IPS-NIHi7 (cell line): ENCODE results near the gene CAMTA2.

Experiments
- DNase-seq: peaks from one replicate; pipeline ENCODE4 v3.0.0; 2012; ENCODE audit warnings: mixed read lengths; ENCODE audit errors: extremely low spot score

The CAMTA2 gene

GRCh38 chr17:5002121-5002788, 14.8 kb upstream of the CAMTA2 start:
- DNase-seq, result no peak

DNA sequence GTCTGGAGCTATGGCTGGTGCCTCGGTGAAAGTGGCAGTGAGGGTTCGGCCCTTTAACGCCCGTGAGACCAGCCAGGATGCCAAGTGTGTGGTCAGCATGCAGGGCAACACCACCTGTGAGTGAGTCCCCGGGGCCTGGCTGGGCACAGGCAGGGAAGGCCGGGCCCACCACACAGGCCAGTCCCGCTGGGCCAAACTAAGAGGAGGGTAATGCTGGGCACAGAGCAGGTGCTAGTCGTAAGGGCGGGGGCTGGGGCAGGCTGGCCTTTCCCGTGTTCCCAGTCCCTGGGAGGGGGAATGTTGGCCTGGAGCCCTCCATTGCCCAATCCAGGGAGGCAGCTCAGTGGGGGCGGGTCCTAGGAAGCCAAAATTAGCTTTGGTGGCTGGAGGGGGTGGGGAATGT, 12.8 kb upstream of the CAMTA2 start:
- no peak for DNase-seq

DNA sequence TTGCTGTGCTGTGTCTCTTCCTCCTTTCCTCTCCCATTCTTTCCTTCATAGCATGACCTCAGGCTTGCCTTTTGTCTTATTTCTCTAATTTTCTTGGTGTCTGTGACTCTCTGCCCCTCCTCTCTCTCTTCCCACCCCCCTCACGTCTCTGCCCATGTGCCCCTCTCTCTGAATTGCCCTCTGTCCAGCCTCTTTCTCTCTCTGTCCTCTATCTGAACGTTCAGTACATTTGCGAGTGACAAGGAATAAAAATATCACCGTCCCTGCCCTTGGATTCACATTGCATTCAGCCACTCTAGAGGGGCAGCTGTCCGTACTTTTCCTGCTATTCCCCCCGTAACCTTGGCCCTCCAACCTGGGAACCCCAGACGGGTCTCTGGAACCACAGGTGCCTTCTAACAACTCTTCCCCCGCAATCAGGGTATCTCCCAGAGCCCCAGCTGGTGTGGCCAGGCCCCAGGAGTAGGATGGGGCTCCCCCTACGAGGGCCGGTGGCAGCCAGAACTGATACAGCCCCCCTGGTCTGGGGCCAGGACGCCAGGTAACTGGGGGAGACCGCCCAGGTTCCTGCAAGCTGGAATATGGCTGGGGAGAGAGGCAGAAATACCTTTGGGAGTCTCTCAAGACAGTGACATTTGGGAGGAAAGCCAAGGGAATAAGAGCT, 12.1 kb upstream of the CAMTA2 start:
- no peak for DNase-seq

- peak; percentile 61 for DNase-seq
These were observed 11.4 kb upstream of the CAMTA2 start for GRCh38 chr17:4998732-4999429.

- DNase-seq, result peak; percentile 79
These were observed 10.7 kb upstream of the CAMTA2 start for GRCh38 chr17:4998027-4998731.

- DNase-seq, result peak; percentile 99
These were observed 10.0 kb upstream of the CAMTA2 start, which contains the start of the genes INCA1 and KIF1C for GRCh38 chr17:4997302-4998026. INCA1 (minus strand) TSS chr17:4997522; CDS start chr17:4994437, 3,085 bp downstream. KIF1C (plus strand) TSS chr17:4997950; CDS start chr17:5000247, 2,297 bp downstream.

- DNase-seq, result no peak
These were observed 6.7 kb upstream of the CAMTA2 start for GRCh38 chr17:4994081-4994595.

DNA sequence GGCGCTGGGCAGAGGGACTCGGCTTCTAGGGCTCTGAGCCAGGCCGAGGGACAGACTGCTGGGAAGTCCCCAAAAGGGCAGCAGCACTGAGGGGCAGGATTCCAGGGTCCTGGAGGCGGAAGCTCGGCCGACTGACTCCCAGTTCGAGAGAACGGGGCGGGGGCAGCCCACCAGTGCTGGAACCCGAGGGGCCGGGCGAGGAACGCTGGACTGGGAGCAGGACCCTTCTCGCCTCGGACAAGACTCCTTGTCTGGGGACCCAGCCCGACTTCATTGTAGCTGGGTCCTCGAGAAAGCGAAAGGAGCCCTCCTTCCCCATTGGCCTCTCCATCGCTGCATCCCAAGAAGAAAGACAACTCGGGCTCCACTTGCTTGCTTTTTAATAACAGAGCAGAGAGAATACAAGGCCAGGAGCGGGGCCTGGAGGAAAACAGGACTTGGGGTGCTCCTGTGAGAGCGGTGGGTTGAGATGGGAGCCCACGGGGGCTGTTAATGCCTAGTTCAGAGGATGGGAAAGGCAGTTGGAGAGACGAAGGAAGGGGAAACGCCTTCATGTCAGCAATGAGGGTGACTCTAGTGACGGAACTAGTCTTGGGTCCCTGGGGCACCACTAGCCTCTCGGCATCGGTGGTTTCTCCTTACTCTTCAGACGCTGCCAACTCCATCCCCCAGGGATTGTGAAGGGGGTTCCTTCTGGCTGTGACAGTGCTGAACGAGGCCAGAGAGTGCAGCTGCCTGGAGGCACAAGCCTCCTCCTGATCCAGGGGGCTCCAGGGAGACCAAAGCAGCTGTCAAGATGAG, 492 bp upstream of the CAMTA2 start:
- no peak for DNase-seq

GRCh38 chr17:4986403-4986802, 1.1 kb downstream of the CAMTA2 start:
- DNase-seq, result no peak

GRCh38 chr17:4982305-4982704, 5.2 kb downstream of the CAMTA2 start:
- DNase-seq, result no peak

DNA sequence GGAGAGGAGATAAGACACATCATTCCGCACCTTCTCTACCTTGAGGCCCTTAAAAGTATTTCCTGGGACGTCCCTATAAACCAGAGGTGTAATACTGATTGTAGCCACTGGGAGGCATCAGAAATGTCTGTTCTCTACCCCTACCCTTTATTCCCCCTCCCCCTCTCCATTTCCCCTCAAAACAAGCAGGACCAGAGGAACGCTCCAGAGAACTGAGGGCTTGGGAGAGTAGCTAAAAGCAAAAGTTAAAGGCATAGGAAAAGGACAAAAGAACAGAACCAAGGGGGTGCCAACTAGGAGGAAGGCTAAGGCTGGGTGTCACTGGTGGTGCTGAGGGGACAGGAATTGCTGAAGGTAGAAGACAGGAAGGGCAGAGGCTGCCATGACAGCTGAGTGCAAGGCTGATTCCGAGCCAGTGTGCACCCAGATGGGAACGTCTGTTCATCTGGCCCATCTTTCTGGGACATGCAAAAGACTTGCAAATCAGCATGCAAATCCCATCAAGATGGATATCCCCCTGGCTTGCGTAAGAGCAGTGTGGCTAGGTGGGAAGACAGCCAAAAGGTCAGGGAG, 6.7 kb downstream of the CAMTA2 start:
- peak; percentile 84 for DNase-seq

- DNase-seq, result no peak
These were observed 8.7 kb downstream of the CAMTA2 start for GRCh38 chr17:4978726-4979125.

GRCh38 chr17:4974115-4974670, 13.3 kb downstream of the CAMTA2 start:
- DNase-seq, result no peak

DNA sequence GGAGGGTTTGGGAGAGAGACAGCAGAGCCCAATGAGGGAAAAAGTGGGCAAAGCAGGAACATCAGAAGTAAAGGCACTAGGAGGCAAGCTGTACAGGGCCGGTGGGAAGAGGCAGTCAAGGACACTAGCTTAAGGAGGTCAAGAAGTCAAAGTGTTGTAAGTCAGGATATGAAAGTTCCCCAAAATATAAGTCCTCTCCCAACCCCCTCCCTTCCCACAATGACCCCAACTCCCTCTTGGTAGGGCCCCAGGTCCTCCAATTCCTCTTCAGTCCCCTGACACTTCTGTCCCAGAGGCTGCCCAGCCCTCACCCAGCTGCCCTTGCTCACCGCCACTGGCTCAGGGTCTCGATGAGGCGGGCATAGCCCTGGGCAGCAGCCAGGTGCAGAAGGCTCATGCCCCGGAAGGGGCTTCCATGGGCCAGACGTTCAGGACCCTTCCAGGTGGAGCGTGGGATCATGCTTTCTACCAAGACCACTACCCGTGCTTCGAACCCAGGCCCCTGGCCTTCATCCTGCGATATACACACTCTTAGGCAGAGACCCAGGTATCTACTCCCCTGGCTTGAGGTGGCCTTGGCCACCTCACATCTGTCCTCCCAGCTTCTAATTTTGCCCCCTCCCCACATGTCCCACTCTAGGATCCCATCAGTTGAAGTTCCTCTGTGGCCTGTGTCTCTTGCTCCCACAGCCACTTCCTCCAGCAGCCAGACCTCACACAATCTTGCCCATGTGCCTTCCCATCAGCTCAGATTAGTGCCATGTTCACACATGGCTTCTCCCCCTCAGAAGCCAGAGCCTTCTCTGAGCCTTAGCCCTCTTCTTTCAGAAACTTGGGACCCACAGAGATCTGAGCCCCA, 14.0 kb downstream of the CAMTA2 start:
- no peak for DNase-seq

DNA sequence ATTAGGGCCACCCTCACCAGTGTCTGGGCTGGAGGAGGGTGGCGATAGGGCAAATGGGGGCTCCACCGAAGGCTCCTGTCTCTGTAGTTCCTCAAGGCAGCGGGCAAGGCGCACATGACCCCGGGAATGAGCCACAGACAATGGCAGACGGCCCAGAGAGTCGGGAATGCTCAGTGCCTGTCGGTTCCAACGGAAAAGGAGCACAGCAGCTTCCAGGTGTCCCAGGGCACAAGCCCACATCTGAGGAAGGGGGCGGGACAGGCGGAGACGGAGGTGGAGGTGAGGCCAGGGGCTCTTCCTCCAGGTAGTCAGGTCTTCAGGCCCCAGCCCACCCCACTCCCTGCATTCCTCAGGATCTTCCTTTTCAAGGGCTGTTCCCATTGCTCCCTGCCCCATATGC, 14.7 kb downstream of the CAMTA2 start:
- peak; percentile 31 for DNase-seq

DNA sequence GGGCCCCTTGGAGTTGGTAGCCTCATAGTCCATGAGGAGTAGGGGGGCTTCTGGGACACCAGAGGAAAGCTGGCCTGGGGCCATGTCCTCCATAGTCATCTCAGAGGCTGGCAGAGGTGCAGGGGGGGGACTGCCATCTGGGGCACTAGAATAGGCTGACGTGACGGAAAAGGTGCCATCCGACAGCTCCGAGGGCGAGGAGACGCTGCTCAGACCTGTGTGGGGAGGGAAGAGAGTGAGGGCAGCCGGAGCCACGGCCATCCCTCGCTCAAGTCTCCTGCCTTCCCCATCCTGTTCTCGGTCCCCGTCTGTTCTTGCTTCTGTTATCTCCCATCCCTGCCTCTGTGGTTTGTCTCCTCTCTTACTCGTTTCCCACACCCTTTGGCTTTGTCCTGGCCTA, 15.2 kb downstream of the CAMTA2 start:
- no peak for DNase-seq

GRCh38 chr17:4971826-4972225, 15.6 kb downstream of the CAMTA2 start:
- no peak for DNase-seq

DNA sequence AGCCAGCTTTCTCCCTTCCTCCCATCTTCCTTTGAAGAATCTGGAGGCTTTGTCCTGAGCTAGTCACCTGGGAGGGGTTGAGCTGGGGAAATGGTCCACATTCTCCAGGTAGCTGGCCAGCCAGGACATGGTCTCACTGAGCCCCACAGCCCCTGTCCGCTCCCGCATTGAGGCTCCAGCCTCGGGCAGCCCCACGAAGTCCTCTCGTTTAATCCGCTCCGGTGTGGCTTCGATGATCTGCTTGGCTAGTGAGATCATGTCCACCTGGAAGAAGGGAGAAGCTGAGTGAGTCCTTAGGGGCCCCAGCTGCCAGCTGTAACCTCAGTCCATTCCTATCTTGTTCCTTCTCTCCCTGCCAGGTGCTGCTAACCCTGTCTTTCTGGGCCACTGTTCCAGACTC, 17.2 kb downstream of the CAMTA2 start:
- DNase-seq, result no peak
